H1 (cell line): ENCODE results near the gene CRTAC1.

Experiments
- EP300 ChIP-seq, 2 experiments: IDR thresholded peaks; 1 replicate in 1 of 2; 2 replicates in 1 of 2; pipeline ENCODE4 v1.6.1; 2011 to 2012; ENCODE audit warnings: low read depth in 2 of 2, low read length in 2 of 2, mild to moderate bottlenecking in 2 of 2, borderline replicate concordance in 1 of 2, inconsistent platforms in 1 of 2, moderate library complexity in 1 of 2
- POLR2A ChIP-seq, 2 experiments: IDR thresholded peaks; 1 replicate in 1 of 2; 2 replicates in 1 of 2; pipeline ENCODE4 v1.6.1; 2011; ENCODE audit warnings: low read depth in 2 of 2, low read length in 2 of 2, mild to moderate bottlenecking in 2 of 2; ENCODE audit errors: control extremely low read depth in 1 of 2
- RAD21 ChIP-seq, 2 experiments: IDR thresholded peaks in 1 of 2; conservative IDR thresholded peaks in 1 of 2; 2 replicates each; pipeline ENCODE4 v1.6.1; 2011; ENCODE audit warnings: low read depth in 2 of 2, low read length in 2 of 2, improper control_type of control experiment in 1 of 2, inconsistent platforms in 1 of 2, mild to moderate bottlenecking in 1 of 2, moderate library complexity in 1 of 2
- SIN3A ChIP-seq, 2 experiments: IDR thresholded peaks in 1 of 2; conservative IDR thresholded peaks in 1 of 2; 2 replicates each; pipeline ENCODE4 v1.6.1; 2011 to 2012; ENCODE audit warnings: low read length in 2 of 2, improper control_type of control experiment in 1 of 2, low read depth in 1 of 2, mild to moderate bottlenecking in 1 of 2
- TBP ChIP-seq: IDR thresholded peaks from 2 replicates; pipeline ENCODE4 v1.6.1; 2011; ENCODE audit warnings: low read depth, low read length, improper control_type of control experiment
- TF ChIP-seq, protein P1 (sequence below), 3 experiments: IDR thresholded peaks; 1 replicate in 2 of 3; 2 replicates in 1 of 3; pipeline versions ENCODE4 v1.5.1 to v1.6.1; 2011; ENCODE audit warnings: low read length in 3 of 3, mild to moderate bottlenecking in 3 of 3, inconsistent platforms in 2 of 3, low read depth in 1 of 3, moderate library complexity in 1 of 3; ENCODE audit not compliant: insufficient read depth in 1 of 3; ENCODE audit errors: control extremely low read depth in 1 of 3

DNA sequence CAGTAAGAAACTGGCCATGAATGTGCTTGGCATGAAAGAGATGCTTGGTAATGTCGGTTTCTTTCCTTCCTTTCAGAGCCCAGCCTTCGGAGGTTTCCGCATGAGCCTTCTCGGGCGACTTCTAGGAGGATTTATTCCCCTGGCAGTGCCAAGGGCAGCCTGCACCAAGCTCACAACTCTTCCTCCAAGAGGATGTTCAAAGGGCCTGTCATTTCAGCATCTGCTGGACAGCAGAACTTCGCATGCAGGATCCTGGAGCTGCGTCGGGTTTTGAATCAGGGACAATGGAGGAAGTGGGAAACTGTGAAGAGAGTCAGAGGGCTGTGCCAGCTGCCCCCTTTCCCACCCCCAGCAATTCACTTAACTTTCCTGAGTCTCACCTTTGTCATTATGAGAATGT, 159.4 kb downstream of the CRTAC1 start:
- TF ChIP-seq, protein P1, sequence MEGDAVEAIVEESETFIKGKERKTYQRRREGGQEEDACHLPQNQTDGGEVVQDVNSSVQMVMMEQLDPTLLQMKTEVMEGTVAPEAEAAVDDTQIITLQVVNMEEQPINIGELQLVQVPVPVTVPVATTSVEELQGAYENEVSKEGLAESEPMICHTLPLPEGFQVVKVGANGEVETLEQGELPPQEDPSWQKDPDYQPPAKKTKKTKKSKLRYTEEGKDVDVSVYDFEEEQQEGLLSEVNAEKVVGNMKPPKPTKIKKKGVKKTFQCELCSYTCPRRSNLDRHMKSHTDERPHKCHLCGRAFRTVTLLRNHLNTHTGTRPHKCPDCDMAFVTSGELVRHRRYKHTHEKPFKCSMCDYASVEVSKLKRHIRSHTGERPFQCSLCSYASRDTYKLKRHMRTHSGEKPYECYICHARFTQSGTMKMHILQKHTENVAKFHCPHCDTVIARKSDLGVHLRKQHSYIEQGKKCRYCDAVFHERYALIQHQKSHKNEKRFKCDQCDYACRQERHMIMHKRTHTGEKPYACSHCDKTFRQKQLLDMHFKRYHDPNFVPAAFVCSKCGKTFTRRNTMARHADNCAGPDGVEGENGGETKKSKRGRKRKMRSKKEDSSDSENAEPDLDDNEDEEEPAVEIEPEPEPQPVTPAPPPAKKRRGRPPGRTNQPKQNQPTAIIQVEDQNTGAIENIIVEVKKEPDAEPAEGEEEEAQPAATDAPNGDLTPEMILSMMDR (IDR thresholded peaks at IDR 0.05; ENCODE audit: control extremely low read depth in 1 of 3, insufficient read depth in 1 of 3, low read depth in 1 of 3, low read length in 3 of 3), result no peak
- TF ChIP-seq SIN3A (conservative IDR thresholded peaks at IDR 0.05 in 1 of 2, IDR thresholded peaks at IDR 0.05 in 1 of 2; ENCODE audit: low read depth in 1 of 2, low read length in 2 of 2) (no peak), RAD21 (IDR thresholded peaks at IDR 0.05 in 1 of 2, conservative IDR thresholded peaks at IDR 0.05 in 1 of 2; ENCODE audit: low read depth in 2 of 2, low read length in 2 of 2) (no peak), POLR2A (IDR thresholded peaks at IDR 0.05; ENCODE audit: control extremely low read depth in 1 of 2, low read depth in 2 of 2, low read length in 2 of 2) (no peak), EP300 (IDR thresholded peaks at IDR 0.05; ENCODE audit: borderline replicate concordance in 1 of 2, low read depth in 2 of 2, low read length in 2 of 2) (no peak), TBP (no peak)
